HG02938 (cell line): ENCODE measurements around the gene NEUROG2.
A peak's percentile ranks its signal among the peaks of the same experiment; 100 is the strongest.

Source experiments
- ATAC-seq: cut with Tn5 transposase; IDR thresholded peaks from one replicate; pipeline ENCODE4 v1.9.1; 2021; ENCODE audit warnings: mild to moderate bottlenecking, moderate library complexity; ENCODE audit not compliant: unreplicated experiment

The NEUROG2 gene

DNA sequence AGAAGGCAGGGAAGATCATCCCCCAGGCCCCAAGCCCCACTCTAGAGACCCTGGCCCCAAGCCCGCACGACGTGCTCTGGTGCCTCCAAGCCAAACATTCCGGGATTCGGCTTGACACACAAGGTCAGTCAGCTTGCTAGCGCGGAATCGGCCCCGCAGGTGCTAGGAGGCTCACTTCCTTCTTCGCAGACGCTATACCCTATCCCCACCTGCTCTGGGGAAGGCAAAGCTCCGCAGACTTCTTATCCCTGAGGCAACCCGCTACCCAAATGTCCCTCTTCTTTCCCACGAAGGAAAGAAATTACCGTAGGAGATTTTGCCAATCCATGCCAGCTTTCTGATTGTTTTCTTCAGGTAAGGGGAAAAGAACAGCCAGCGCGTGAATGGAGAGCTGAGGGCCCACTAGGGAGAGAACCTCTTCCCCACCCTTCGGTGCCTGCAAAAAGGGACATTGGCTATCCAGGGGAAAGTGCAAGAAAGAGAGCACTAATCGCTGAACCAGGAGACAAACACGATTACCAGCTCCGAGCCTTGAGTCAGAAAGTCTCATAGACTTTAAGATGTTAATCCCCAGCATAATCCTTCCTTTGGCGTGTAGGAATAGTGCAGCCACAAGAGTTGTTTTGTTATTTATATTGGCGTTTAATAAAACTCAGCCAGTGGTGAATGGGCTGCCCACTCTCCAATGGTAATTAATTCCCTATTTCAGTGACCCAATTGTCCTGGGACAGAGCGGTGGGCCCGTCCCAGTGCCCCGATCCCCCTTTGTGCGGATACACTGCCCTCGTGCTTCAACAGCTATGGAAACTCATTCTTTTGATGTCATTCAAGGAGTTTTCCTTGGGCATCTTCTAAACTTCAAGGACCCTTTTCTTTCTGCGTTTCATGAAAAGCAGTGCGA lies 5.4 kb upstream of the NEUROG2 start:
- no peak for ATAC-seq

- ATAC-seq: no peak
These were observed 4.7 kb upstream of the NEUROG2 start for GRCh38 chr4:112520598-112521122.

DNA sequence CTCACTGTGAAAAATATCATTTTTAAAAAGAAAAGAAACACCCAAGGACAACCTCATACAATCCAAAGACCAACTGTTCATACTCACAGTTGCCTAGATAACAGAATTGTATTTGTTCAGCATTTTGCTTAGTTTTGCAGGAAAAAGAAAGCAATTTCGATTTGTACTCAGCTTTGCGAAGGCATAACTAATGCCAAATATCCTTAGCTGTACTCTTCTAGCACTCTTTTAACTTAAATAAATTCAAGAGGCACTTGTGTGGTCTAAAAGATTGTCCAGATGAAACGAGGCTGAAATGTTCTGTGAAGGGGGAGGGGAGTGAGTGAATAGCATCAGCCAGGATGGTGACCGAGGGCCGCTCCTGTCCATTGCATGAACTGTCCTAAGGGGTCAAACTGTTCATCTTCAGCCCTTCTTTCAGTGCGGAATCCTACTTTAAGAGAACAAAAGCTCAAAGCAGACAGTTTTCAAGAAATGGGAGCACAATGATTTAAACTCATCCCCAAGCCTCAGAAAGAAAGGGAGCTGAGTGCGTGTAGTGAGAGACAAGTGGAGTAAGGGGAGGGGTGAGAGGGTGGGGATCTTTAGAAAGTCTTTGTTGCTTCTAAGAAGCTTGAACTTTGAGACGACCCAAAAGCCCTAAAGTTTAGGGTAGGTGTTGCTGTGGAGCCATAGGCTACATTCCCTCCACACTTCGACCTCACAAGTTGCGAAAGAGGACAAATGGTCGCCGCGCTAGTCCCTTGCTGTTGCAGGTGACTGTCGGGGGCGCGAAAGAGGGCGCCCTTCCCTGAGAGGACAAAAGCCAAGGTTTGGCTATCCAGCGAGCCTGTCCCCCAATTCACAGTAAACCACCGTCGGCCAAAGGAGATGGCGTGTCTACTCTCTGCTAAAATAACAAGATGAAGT lies 4.0 kb upstream of the NEUROG2 start:
- no peak for ATAC-seq

- ATAC-seq: no peak
These were observed 2.7 kb upstream of the NEUROG2 start for GRCh38 chr4:112518675-112519074.

- ATAC-seq: no peak
These were observed 1.9 kb upstream of the NEUROG2 start for GRCh38 chr4:112517911-112518310.

- ATAC-seq: no peak
These were observed 1.2 kb upstream of the NEUROG2 start for GRCh38 chr4:112517067-112517634.

- peak; percentile 14 for ATAC-seq
These were observed 589 bp upstream of the NEUROG2 start for GRCh38 chr4:112516471-112517066.

GRCh38 chr4:112515198-112516065 lies 548 bp downstream of the NEUROG2 start:
- ATAC-seq: peak; percentile 35

GRCh38 chr4:112514647-112515197 lies 1.3 kb downstream of the NEUROG2 start:
- peak; percentile 8 for ATAC-seq

DNA sequence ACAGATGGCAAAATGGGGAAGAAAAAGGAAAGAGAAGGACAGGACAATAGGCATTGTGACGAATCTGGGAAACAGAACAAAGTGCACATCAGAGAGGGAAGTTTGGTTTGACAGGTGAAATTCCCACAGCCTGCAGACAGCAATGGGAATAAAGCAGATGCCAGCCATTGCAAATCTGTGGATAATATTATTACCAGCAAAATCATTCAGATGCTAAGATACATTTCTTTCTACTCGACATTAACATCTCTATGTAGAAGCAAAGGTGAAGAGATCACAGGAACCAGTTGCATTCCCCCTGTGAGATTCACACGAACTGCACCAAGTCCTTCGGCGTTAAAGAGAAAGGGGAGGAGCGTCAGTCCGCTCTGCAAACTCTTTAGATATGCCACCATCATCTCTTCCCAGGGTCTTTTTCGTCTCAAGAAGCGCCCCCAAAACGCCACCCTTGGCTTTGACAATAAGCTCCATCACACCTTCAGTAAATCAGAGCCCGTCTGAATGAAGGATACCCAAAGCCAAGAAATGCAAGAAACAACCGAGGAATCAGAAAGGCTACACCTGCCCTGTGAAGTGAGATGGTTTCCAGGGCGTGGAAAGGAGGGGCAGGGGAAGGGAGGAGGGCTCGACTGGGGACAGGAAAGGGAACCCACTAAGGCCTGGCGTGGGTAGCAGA lies 1.9 kb downstream of the NEUROG2 start:
- ATAC-seq: peak; percentile 18

DNA sequence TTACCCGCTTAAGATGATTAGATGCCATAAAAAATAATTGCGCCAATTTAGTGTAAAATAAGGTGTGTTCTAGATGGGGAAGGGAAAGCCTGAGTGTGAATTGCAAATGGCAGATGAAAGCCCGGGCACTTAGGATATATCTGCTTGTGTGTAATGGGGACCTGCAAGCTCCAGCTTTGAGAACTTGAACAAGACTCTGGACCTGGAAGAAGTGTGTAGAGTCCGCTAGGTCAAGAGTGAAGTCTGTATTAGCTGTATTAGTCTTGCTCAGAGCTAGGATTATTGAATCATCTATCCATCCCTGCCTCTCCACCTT lies 4.2 kb downstream of the NEUROG2 start:
- no peak for ATAC-seq

DNA sequence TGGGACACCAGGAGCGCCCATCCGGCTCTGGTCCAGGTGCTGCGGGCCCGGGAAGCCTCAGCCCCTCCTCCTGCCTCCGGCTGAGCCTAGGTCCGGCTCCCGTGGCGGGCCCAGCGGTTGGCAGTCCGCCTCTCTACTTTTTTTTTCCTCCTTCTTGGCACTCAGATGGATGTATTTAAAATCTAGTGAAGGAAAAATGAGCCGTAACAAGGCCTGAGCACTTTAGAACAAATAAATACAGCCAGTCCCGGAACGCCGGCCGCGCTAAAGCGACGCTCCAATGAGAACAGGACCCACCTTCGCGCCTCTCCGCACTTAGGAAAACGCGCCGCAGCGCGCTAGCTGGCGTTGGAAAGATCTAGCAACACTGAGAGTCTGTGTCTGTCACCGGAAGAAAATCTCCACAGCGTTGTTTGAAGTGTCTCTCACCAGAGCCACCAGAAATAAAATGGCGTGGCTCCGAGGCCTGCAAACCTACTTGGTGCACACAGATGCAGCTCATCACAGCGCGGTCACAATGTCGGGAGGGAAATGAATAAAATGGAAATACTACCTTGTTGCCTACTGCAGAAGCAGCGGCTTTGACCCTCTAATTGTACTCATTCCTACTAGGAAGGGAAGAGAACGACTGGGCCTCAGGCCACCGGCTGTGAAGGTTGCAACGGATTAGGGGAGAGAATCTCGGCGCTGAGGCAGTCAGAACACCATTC lies 4.7 kb downstream of the NEUROG2 start:
- no peak for ATAC-seq

GRCh38 chr4:112510291-112511092 lies 5.5 kb downstream of the NEUROG2 start:
- no peak for ATAC-seq

DNA sequence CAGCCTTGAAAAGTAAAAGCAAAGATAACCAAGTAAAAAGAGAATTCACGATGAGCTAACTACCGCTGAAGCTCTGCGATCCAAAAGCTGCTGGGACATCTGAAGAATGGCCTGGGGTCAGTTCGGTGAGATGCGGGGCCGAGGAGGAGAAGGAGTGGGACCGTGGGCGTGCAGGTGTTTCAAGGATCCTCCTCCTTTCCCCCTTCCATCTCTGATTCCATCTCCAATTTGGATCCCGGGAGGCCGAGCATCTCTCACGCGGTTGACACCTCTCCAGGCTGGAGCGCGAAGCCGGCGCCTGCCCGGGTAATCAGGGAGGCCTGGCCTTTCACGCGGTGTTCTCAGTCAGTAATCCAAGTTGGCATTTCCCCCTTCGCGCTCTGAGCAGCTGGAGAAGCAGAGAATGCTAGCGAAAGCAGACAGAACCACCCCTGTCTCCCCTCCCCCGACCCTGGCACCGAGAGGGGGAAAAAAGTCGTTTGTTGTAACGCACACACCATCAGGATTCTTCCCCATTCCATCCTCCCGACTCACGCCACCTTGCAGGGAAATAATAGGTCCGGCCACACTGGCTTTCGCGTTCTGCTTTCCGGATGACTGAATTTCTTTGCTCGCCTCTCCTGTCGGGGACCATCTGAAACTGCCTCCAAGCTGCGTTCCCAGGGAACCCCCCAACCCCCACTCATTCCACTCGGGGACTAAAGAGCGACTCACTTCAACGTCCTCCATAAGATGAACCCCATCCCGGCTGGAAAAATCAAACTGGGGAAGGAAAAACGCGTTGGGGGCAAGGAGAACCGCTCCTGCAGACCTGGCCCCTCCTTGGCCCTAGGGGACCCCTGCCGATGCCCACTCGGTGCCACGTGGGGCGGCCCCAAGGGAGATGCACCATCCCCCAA lies 6.5 kb downstream of the NEUROG2 start:
- no peak for ATAC-seq

- ATAC-seq: no peak
These were observed 7.6 kb downstream of the NEUROG2 start for GRCh38 chr4:112508356-112508755.

DNA sequence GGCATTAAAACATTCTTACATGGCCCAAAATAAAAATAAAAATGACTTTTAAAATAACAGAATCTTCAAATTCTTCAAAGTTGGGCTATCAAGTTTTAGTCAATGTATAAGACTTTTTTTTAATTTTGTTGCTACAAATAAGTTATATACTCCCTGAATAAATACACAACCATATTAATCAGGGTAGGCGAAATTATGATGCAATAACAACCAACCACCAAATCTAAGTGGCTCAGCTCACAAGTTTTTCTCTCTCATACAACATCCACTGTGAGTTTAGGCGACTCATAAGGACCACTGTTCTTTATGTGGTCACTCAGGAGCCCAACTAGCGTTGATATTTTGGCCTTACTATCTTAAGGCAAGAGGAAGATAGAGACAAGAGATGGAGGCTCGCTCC lies 11.2 kb downstream of the NEUROG2 start:
- ATAC-seq: no peak

DNA sequence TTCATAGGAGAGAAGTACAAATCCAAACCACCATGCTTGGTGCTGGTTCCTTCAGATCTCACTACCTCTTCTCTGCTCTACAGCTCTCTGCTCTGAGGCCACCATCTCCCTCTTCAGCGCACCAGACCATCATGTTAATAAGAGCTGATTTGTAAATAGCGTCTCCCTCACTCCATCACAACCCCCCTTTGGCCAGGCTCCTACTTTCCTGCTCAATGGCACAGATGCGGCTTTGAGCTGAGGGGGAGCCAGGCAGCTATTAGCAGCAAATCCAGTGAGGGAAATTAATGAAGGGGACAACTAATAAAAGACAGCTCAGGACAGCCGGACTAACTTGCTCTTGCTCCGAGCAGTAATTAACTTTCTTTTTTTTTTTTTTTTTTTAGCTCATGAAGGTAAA lies 13.1 kb downstream of the NEUROG2 start:
- ATAC-seq: no peak
